Measurements from ENCODE around the gene CNTN6.

The CNTN6 gene

GRCh38 chr3:1179146-1179545, 86.3 kb downstream of the CNTN6 start:
- DNase-seq = no peak

- DNase-seq = no peak
Observed at GRCh38 chr3:1183320-1184048, 90.7 kb downstream of the CNTN6 start.

DNA sequence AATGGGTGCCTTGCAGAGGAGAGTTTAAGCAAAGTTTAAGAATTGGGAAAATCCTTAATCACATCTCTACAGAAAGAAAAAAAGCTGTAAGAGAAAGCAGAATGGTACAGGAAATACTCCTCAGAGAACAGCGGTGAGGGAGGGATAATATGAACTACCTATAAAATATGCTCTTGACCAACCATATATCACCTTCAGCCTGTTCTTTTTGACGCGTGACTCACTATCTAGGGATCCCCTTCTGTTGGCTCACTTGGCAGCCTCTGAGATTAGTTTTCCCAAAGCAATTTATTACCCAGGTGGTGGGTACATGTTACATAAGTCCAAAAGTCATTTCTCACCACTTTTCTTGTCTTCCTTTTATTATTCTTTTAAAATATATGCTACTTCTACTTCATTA, 97.7 kb downstream of the CNTN6 start:
- no peak for DNase-seq

DNA sequence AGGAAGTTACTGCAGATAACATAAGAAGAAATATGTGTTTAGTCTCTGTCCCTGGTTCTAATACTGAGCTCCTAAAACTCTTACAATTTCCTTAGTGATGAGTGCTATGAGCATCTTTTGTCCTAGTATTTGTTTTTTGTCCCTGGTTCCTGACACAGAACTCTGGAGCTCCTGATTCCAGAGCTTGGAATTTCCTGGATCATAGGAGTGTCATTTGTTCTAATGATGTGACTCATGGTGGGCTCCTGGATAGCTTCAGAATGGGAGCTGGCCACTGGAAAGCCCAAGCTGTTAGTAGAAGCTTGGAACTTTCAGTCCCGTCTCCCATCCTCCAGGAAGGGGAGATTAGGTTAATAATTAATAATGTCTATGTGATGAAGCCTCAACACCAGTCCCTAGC, 98.2 kb downstream of the CNTN6 start:
- no peak for DNase-seq

DNA sequence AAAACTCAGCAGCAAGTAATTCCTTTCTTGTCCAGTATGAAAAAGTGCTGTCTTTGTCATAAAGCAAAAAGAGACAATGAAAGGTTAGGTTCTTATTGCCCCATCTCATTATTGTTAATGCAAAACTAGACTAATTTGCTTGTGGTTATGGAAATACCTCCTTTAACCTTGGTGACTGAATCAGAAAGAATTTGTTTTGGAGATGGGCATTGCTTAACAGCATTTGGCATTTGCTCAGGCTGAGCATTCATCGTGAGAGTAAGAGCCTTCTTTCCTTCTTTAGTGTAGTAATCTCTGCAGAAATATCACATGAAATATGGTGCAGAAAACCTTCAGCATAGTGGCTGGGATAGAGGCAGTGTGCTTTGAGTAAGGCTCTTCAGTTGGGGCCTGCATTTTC, 103.1 kb downstream of the CNTN6 start:
- DNase-seq = no peak

DNA sequence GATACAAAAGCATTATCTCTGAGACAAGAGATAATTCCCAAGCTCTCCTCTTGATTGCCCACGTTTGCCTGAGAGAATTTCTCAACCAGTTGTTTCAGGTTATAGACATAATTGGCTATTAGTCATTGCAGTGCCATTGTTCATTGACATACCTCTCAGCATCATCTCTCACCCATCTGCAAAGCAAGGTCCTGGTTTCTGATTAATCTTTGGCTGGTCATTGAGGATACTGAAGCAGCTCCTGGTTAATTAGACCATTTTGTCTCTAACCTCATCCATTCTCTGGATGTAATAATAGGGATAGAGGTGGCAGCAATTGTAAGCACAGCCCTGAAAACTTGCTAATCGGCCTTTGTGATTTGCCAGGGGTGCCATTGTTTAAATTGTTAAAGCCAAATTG, 104.2 kb downstream of the CNTN6 start:
- DNase-seq = no peak

DNA sequence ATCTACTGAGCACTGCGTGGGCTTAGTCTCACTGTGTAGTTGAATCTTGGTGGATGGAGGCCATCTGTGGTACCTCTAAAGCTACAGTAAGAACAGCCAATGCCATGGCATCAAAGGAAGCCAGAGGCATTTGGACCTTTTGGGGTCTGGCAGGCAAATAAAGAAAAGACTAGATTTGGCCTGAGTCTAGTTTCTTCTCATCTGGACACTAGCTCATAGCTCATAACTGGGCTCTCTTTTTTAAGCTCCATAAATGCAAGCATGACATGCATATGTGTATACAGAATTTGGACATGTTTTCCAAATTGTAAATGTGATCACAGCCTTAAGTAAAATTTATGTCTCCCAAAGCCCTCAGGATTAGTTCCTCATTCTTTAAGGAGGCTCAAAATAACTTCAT, 107.5 kb downstream of the CNTN6 start:
- DNase-seq = no peak

- no peak for DNase-seq
Observed at GRCh38 chr3:1207904-1208303, 115.1 kb downstream of the CNTN6 start.

GRCh38 chr3:1214933-1215332, 122.1 kb downstream of the CNTN6 start:
- DNase-seq = no peak

DNA sequence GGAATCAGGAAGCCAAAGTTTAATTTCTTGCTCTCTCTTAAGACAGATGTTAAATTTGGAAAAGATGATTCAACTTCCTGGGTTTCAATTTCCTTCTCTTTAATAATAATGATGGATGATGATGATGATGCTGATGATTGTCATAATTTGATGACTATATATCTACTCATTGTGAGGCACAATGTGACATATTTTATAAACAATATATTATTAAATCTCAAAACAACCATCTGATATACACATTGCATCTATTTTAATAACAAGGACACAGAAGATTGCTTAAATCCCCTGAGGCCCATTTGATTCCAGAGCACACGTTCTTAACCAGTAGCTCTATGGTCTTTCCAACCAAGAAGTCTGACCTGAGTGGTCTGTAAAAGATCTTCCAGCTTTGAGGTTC, 124.0 kb downstream of the CNTN6 start:
- DNase-seq = no peak

- no peak for DNase-seq
Observed at GRCh38 chr3:1227111-1227510, 134.3 kb downstream of the CNTN6 start.

DNA sequence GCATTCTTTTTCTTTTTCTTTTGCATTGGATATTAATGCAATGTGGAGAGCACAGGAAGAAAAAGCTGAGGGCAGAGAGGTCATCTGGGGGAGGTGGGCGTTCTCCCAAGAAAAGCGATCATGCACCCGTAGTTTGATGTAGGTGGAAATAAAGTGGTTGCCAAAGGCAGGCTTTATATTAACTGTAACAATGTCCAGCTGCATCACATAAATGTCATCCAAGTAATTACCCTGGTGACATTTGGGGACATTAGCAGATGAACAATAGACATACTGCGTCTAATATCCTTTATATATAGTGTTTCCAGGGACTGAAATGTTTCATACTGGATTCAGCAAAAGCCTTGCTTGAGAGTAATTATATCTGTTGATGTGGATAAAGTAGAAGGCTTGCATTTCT, 135.5 kb downstream of the CNTN6 start:
- DNase-seq = no peak

- DNase-seq = no peak
Observed at GRCh38 chr3:1230920-1231319, 138.1 kb downstream of the CNTN6 start.

DNA sequence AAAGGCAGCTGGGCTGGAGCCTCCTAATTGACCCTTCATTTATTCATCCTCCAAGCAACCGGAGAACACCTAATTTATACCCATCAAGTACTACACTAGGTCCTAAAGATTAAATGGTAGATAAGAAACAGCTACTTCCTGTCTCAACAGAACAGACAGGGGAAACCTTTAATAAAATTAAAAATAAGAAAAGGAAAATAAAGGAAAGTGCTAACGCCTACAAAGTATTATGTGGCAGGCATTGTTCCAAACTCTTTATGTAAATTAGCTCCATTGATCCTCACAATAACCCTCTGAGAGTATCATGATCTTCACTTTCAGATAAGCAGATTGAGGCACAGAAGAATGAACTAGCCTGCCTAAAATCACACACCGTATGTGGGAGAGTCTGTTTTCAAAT, 139.5 kb downstream of the CNTN6 start:
- DNase-seq = no peak

GRCh38 chr3:1235526-1236120, 142.8 kb downstream of the CNTN6 start:
- DNase-seq = no peak

- DNase-seq = no peak
Observed at GRCh38 chr3:1251282-1252060, 158.6 kb downstream of the CNTN6 start.

DNA sequence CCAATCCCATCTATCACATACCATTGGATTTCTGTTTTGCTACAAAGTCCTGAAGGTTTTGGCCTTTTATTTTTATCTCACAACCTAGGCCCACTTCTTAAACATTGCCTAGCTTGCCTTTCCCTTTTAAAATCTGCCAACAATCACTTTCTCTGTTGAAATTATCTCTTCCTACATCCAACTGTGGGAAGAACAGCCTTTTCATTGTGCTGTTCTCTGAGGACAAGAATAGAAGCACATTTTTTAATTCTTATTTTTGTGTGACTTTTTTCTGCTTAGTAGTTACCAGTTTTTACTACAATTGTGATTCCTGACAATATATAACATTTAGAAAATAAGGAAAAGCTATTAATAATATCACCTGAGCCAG, 159.2 kb downstream of the CNTN6 start:
- DNase-seq = no peak

DNA sequence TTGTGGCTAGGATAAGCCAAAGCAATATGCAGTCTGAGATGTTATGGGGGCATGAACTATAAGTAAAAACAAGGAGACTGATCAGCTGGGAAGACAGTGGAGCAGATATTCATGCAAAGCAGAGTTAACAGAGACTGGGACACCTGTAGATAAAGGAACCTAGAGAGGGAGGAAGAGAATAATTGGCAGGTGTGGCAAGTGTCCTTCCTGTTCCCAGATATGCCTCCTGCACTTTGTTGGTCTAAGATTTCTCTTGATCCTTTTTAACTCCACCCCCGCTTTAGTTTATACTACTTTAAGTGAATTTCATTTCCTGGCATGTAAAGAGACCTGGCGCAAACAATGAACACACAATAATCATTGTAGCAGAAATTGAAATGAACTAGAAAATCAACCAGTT, 169.4 kb downstream of the CNTN6 start:
- no peak for DNase-seq

GRCh38 chr3:1263121-1263520, 170.3 kb downstream of the CNTN6 start:
- no peak for DNase-seq

DNA sequence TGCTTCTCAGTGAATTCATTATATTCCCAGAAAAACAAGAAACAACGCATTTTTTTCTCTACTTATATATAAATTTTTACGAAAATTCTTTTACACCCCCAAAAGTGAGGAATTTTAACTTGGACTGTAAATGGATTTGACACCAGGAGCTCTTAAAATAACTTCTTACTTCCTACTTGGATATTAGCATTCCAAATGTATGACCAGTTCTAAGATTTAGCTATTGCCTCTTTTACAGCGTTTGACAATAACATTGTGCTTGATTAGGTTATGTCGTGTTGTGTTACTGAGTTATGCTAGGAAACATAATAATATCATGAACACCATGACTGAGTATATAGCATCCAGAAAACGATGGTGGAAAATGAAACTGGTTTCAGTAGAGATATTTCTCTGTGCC, 177.0 kb downstream of the CNTN6 start:
- no peak for DNase-seq

DNA sequence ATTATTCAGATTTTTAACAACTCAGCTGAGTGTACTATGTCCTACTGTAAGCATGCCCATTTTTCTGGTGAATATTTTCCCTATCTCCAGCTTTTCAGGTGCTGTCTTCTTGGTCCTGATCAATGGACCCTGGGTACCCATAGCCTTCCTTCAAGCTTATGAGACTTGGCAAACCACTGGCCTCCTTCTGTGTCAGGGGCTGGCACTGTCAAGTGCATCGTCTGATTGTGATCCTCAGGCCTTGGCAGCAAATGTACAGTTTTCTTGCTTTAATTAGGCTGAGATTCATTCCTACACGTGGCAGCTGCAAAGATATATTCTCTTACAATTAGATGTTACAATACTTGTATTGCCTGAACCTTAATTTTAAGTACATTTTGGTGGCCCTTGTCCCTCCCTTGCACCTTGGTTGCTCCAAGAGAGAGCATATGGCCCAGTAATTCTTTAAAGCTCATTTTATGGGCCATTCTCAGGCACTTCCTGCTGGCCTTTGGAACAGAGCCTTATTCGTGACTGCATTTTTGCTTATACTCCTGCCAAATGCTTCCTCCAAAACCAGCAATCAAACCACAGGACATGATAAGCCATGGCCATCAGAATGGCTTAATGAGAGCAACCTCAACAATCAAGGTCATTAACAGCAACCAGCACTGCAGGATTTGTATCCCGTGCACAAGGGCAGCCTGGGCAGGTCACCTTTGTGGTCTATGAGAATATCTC, 179.9 kb downstream of the CNTN6 start:
- no peak for DNase-seq

- DNase-seq = no peak
Observed at GRCh38 chr3:1275495-1275894, 182.7 kb downstream of the CNTN6 start.

DNA sequence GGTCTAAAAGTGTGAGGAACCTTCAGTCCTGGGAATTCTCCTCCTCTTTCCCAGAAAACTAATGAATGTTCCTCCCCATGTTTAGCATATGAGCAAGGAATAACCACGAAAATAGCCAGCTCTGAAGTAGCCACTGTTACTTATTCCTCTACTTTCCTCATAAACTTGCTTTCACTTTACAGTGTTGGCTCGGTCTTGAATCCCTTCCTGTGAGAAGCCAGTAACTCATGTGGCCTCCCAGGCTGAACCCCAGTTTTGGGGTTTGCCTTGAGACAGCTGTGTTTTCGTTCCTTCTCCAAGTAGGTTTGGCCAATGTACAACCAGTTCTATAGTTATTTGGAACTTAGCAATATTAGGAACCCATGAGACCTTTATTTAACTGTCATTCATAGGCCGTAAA, 195.0 kb downstream of the CNTN6 start:
- no peak for DNase-seq
